Panc1 (cell line): ENCODE data around the gene MYRIP.
"Not testable (repeated sequence)": the region's sequence is repeated elsewhere in the genome, so short reads cannot be mapped to it uniquely, and the experiment has no call there.

Experiments used
- POLR2AphosphoS5 ChIP-seq: IDR thresholded peaks from 2 replicates; pipeline ENCODE4 v1.6.1; 2012; ENCODE audit warnings: mild to moderate bottlenecking, low read depth, low read length, moderate library complexity
- TF ChIP-seq, protein P1 (sequence below): fragments of 450-650 bp; IDR thresholded peaks from 2 replicates; pipeline ENCODE4 v1.5.1; 2017; ENCODE audit warnings: mild to moderate bottlenecking

DNA sequence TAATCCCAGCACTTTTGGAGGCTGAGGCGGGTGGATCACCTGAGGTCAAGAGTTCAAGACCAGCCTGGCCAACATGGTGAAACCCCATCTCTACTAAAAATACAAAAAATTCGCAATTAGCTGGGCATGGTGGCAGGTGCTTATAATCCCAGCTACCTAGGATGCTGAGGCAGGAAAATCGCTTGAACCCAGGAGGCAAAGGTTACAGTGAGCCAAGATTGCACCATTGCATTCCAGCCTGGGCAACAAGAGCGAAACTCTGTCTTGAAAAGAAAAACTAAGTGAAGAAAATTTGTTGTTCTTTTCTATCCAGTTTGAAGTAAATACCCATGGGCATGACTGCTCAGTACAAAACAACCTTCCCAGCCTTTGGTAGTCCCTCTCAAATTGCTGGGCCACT lies 24.4 kb downstream of the MYRIP start:
- TF ChIP-seq, protein P1, sequence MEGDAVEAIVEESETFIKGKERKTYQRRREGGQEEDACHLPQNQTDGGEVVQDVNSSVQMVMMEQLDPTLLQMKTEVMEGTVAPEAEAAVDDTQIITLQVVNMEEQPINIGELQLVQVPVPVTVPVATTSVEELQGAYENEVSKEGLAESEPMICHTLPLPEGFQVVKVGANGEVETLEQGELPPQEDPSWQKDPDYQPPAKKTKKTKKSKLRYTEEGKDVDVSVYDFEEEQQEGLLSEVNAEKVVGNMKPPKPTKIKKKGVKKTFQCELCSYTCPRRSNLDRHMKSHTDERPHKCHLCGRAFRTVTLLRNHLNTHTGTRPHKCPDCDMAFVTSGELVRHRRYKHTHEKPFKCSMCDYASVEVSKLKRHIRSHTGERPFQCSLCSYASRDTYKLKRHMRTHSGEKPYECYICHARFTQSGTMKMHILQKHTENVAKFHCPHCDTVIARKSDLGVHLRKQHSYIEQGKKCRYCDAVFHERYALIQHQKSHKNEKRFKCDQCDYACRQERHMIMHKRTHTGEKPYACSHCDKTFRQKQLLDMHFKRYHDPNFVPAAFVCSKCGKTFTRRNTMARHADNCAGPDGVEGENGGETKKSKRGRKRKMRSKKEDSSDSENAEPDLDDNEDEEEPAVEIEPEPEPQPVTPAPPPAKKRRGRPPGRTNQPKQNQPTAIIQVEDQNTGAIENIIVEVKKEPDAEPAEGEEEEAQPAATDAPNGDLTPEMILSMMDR = not testable (repeated sequence)
- TF ChIP-seq POLR2AphosphoS5 = not testable (repeated sequence)
